ENCODE data around the gene MATK.
"Not testable (repeated sequence)": the region's sequence is repeated elsewhere in the genome, so short reads cannot be mapped to it uniquely, and the experiment has no call there.

The MATK gene

DNA sequence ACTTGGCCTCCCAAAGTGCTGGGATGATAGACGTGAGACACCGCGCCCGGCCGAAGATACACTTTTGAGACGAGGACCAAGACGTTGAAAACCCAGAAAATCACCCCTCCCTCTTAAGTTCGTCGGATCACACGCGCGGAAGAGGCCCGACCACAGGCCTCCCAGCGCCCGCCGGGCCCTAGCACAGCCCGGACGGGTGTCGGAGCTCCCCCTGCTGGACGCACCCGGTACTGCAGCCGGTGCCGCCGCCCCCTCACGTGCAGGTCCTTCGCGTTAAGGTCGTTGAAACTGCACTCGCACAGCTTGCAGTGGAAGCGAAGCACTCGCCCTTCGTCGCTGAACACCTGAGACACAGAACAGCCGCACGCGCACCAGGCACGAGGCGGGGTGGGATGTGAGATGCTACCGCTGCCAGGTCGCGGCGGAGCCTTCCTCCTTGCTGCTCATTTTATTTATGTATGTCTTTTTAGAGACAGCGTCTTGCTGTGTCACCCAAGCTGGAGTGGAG is 35.7 kb upstream of the MATK start:
- no peak for DNase-seq (ENCODE audit: extremely low read depth, low read depth)
- TF ChIP-seq, protein P1, sequence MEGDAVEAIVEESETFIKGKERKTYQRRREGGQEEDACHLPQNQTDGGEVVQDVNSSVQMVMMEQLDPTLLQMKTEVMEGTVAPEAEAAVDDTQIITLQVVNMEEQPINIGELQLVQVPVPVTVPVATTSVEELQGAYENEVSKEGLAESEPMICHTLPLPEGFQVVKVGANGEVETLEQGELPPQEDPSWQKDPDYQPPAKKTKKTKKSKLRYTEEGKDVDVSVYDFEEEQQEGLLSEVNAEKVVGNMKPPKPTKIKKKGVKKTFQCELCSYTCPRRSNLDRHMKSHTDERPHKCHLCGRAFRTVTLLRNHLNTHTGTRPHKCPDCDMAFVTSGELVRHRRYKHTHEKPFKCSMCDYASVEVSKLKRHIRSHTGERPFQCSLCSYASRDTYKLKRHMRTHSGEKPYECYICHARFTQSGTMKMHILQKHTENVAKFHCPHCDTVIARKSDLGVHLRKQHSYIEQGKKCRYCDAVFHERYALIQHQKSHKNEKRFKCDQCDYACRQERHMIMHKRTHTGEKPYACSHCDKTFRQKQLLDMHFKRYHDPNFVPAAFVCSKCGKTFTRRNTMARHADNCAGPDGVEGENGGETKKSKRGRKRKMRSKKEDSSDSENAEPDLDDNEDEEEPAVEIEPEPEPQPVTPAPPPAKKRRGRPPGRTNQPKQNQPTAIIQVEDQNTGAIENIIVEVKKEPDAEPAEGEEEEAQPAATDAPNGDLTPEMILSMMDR (IDR thresholded peaks at IDR 0.05; ENCODE audit: low read depth, low read length), result peak; percentile 97

DNA sequence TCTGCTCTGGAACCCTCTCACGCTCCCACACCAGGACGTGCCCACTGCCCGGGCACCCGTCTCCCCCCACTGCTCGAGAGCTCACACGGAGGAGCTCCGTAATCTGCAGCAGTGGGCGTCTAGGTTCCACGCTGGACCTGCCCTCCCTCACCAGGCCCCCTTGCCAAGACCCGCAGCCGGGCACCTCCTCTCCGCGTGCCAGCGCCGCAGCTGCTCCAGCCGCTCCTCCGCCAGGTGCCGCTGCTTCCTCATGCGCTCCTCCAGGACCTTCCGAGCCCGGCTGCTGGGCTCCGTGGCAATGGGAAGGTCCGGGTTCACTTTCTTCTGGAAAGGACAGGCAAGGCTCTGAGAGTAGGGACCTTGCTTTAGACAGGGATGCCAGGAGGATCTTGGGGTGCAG is 35.0 kb upstream of the MATK start:
- no peak for DNase-seq (ENCODE audit: extremely low read depth, low read depth)
- TF ChIP-seq, protein P1 (IDR thresholded peaks at IDR 0.05; ENCODE audit: low read depth, low read length), result no peak

GRCh38 chr19:3819989-3820388 is 33.8 kb upstream of the MATK start:
- DNase-seq (ENCODE audit: extremely low read depth, low read depth), result no peak
- TF ChIP-seq, protein P1 (IDR thresholded peaks at IDR 0.05; ENCODE audit: low read depth, low read length), result no peak

GRCh38 chr19:3818918-3819317 is 32.7 kb upstream of the MATK start:
- TF ChIP-seq, protein P1 (IDR thresholded peaks at IDR 0.05; ENCODE audit: low read depth, low read length), result no peak
- DNase-seq (ENCODE audit: extremely low read depth, low read depth), result no peak

- TF ChIP-seq, protein P1 (IDR thresholded peaks at IDR 0.05; ENCODE audit: low read depth, low read length), result no peak
- DNase-seq (ENCODE audit: extremely low read depth, low read depth), result no peak
These were observed 32.3 kb upstream of the MATK start for GRCh38 chr19:3818466-3818865.

DNA sequence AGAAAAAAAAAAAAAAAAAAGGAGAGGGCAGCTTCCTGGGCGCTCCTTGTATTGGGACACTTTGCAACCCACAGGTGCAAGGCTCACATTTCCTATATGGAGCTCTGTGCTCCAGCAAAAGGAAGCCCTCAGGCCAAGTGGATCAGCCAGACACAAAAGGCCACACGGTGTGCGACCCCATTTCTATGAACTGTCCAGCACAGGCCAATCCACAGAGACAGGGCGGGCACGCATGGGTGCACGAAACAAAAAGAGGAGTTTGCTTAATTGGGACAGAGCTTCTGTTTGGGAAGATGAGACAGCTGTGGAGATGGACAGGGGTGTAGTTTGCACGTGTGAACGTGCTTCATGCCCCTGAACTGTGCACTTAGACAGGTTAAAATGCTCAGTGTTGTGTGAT is 31.6 kb upstream of the MATK start:
- TF ChIP-seq, protein P1 (IDR thresholded peaks at IDR 0.05; ENCODE audit: low read depth, low read length), result no peak
- DNase-seq (ENCODE audit: extremely low read depth, low read depth), result no peak

- TF ChIP-seq, protein P1 (IDR thresholded peaks at IDR 0.05; ENCODE audit: low read depth, low read length), result no peak
- no peak for DNase-seq (ENCODE audit: extremely low read depth, low read depth)
These were observed 30.5 kb upstream of the MATK start for GRCh38 chr19:3816566-3817218.

- not testable (repeated sequence) for DNase-seq (ENCODE audit: extremely low read depth, low read depth)
These were observed 30.0 kb upstream of the MATK start for GRCh38 chr19:3816148-3816547.

Measured in AG09319 (cell line).